HepG2 (cell line): Measurements from ENCODE around the gene TOP3B. TPM values are rescaled to one million over a fixed set of nuclear protein-coding genes. Genes with fewer than 3 reads are reported as not detected.

Source experiments
- ATAC-seq: fragments of 200-7000 bp; cut with Tn5 transposase; 3 replicates; pipeline ENCODE4 v1.9.1; 2020; ENCODE audit warnings: mild to moderate bottlenecking, moderate library complexity
- BruUV-seq: library from RNA; stranded (reverse); fragments of 400-500 nt; replicated peaks from 2 replicates; lab custom pipeline; 2021; lab: Mats Ljungman, UMichigan
- CTCF ChIA-PET: fragments of 300-600 bp; formaldehyde crosslinking; extraction: SDS; loops from one replicate; lab custom pipeline; 2021; ENCODE audit warnings: low total read pairs, inconsistent platforms, low intra/inter-chr PET ratio; lab: Yijun Ruan, JAX
- POLR2A ChIA-PET: fragments of 350-600 bp; sonication (Branson Sonifier 250); formaldehyde crosslinking; loops from one replicate; lab custom pipeline; 2020; ENCODE audit warnings: antibody characterized with exemption, inconsistent platforms; lab: Yijun Ruan, JAX
- DNase-seq: peaks from one replicate; pipeline ENCODE4 v3.0.0-alpha.2; 2015; ENCODE audit warnings: low spot score
- FAIRE-seq: peaks from 3 replicates; lab custom pipeline; 2011; peaks lifted over from hg19 to GRCh38; lab: Jason Lieb, UNC
- H2AFZ ChIP-seq: one replicate; pipeline ENCODE4 v1.6.1; 2011; ENCODE audit warnings: low read length, inconsistent platforms
- H3K27ac ChIP-seq: fragments of 300-600 bp; 3 replicates; pipeline ENCODE4 v1.8.0; 2011; ENCODE audit warnings: mixed run types, mild to moderate bottlenecking, mixed read lengths, low read length, inconsistent platforms; ENCODE audit not compliant: insufficient read depth; ENCODE audit errors: extremely low read length
- H3K27me3 ChIP-seq, 2 experiments: fragments of 200-600 bp in 1 of 2; 2 replicates in 1 of 2; 3 replicates in 1 of 2; pipeline versions ENCODE4 v1.6.0 to v1.8.0; 2011; ENCODE audit warnings: low read length in 2 of 2, mild to moderate bottlenecking in 2 of 2, moderate library complexity in 2 of 2, inconsistent platforms in 1 of 2; ENCODE audit not compliant: insufficient read depth in 2 of 2, control insufficient read depth in 1 of 2
- H3K36me3 ChIP-seq, 2 experiments: fragments of 200-600 bp in 1 of 2; replicated peaks in 1 of 2; 2 replicates in 1 of 2; 3 replicates in 1 of 2; pipeline versions ENCODE4 v1.5.1 to v1.8.0; 2011; ENCODE audit warnings: low read length in 2 of 2, inconsistent platforms in 1 of 2; ENCODE audit not compliant: insufficient read depth in 2 of 2, control insufficient read depth in 1 of 2
- H3K4me1 ChIP-seq: 2 replicates; pipeline ENCODE4 v1.5.1; 2012; ENCODE audit warnings: low read length, inconsistent platforms; ENCODE audit not compliant: insufficient read depth
- H3K4me2 ChIP-seq: 2 replicates; pipeline ENCODE4 v1.6.0; 2011; ENCODE audit warnings: low read depth, low read length, inconsistent platforms
- H3K4me3 ChIP-seq, 3 experiments: fragments of 200-600 bp in 1 of 3; sonication (generic), shearing (Covaris generic) in 1 of 3; replicated peaks in 1 of 3; 2 replicates each; pipeline ENCODE4 v1.5.1; 2011 to 2016; ENCODE audit warnings: low read length in 3 of 3, inconsistent platforms in 2 of 3, low read depth in 2 of 3, mild to moderate bottlenecking in 2 of 3, control low read depth in 1 of 3, mixed read lengths in 1 of 3; ENCODE audit not compliant: insufficient read depth in 1 of 3
- H3K79me2 ChIP-seq: one replicate; pipeline ENCODE4 v1.6.1; 2011; ENCODE audit warnings: low read length, inconsistent platforms; ENCODE audit not compliant: insufficient read depth
- H3K9ac ChIP-seq: 2 replicates; pipeline ENCODE4 v1.6.0; 2011; ENCODE audit warnings: mild to moderate bottlenecking, low read depth, low read length, inconsistent platforms; ENCODE audit not compliant: insufficient read depth
- H3K9me3 ChIP-seq: 2 replicates; pipeline ENCODE4 v1.5.1; 2012; ENCODE audit warnings: mild to moderate bottlenecking, low read length
- H4K20me1 ChIP-seq: 2 replicates; pipeline ENCODE4 v1.6.0; 2011; ENCODE audit warnings: inconsistent platforms, mild to moderate bottlenecking, low read length, moderate library complexity; ENCODE audit not compliant: insufficient read depth
- BCL3 ChIP-seq: sonication (generic); formaldehyde crosslinking; IDR thresholded peaks from 2 replicates; pipeline ENCODE4 v1.5.1; 2020; ENCODE audit warnings: mild to moderate bottlenecking, missing genetic modification reagents, moderate library complexity
- CBX5 ChIP-seq: sonication (generic); formaldehyde crosslinking; IDR thresholded peaks from 2 replicates; pipeline ENCODE4 v1.4.0; 2020; ENCODE audit warnings: missing genetic modification reagents, borderline replicate concordance
- E2F5 ChIP-seq: sonication (generic); formaldehyde crosslinking; conservative IDR thresholded peaks from 2 replicates; pipeline ENCODE4 v1.4.0; 2020; ENCODE audit warnings: missing genetic modification reagents
- ETS1 ChIP-seq: sonication (generic); formaldehyde crosslinking; IDR thresholded peaks from 2 replicates; pipeline ENCODE4 v1.4.0; 2020; ENCODE audit warnings: missing genetic modification reagents
- KMT2A ChIP-seq: sonication (generic); formaldehyde crosslinking; IDR thresholded peaks from 2 replicates; pipeline ENCODE4 v1.4.0; 2020; ENCODE audit warnings: missing genetic modification reagents
- MAX ChIP-seq: IDR thresholded peaks from 2 replicates; pipeline ENCODE4 v1.6.1; 2012; ENCODE audit warnings: inconsistent platforms
- NCOA1 ChIP-seq: sonication (generic); formaldehyde crosslinking; IDR thresholded peaks from 2 replicates; pipeline ENCODE4 v1.9.0; 2021; ENCODE audit warnings: missing genetic modification reagents
- PLSCR1 ChIP-seq: sonication (generic); formaldehyde crosslinking; IDR thresholded peaks from 2 replicates; pipeline ENCODE4 v1.5.0; 2020; ENCODE audit warnings: missing genetic modification reagents, mild to moderate bottlenecking, borderline replicate concordance
- SCMH1 ChIP-seq: sonication (generic); formaldehyde crosslinking; IDR thresholded peaks from 2 replicates; pipeline ENCODE4 v1.9.0; 2021; ENCODE audit warnings: missing genetic modification reagents, mild to moderate bottlenecking, borderline replicate concordance
- TBX3 ChIP-seq: fragments of 450-650 bp; IDR thresholded peaks from 2 replicates; pipeline ENCODE4 v1.6.1; 2017; ENCODE audit warnings: antibody characterized with exemption, mild to moderate bottlenecking, inconsistent platforms, borderline replicate concordance
- THAP7 ChIP-seq: sonication (generic); formaldehyde crosslinking; IDR thresholded peaks from 2 replicates; pipeline ENCODE4 v1.8.1; 2023; ENCODE audit warnings: mild to moderate bottlenecking, missing genetic modification reagents
- THAP8 ChIP-seq: sonication (generic); formaldehyde crosslinking; IDR thresholded peaks from 2 replicates; pipeline ENCODE4 v1.5.1; 2020; ENCODE audit warnings: missing genetic modification reagents, mild to moderate bottlenecking, borderline replicate concordance
- ZNF180 ChIP-seq: sonication (generic); formaldehyde crosslinking; IDR thresholded peaks from 2 replicates; pipeline ENCODE4 v1.4.0; 2020; ENCODE audit warnings: low read depth, missing genetic modification reagents, borderline replicate concordance
- ZNF556 ChIP-seq: sonication (generic); formaldehyde crosslinking; IDR thresholded peaks from 2 replicates; pipeline ENCODE4 v1.4.0; 2020; ENCODE audit warnings: mild to moderate bottlenecking, missing genetic modification reagents, borderline replicate concordance
- ZNF713 ChIP-seq: sonication (generic); formaldehyde crosslinking; IDR thresholded peaks from 2 replicates; pipeline ENCODE4 v1.4.0; 2020; ENCODE audit warnings: mild to moderate bottlenecking, missing genetic modification reagents
- WGBS: methylation state at CpG from one replicate; pipeline ENCODE4 v1.1.6; 2017; ENCODE audit warnings: low lambda C conversion rate; 5-methylcytosine and 5-hydroxymethylcytosine counted together
- in situ Hi-C: cut with HindIII; loops from 2 replicates; pipeline ENCODE4 v1.10.0; 2017; ENCODE audit warnings: low pct_unique_long_range_greater_than_20kb; ENCODE audit not compliant: extremely low pct_ligation_motif_present
- intact Hi-C: fragments of 100-400 bp; cut with micrococcal nuclease; formaldehyde crosslinking; loops from one replicate; pipeline ENCODE4 v1.10.0; 2022; ENCODE audit not compliant: unreplicated experiment
- polyA plus RNA-seq, 8 experiments: library from polyadenylated mRNA; depleted of rRNA in 3 of 8; stranded (reverse) in 7 of 8; unstranded in 1 of 8; fragments of >200 nt; fragmentation: Illumina TruSeq in 4 of 8; extraction: Trizol in 4 of 8; gene quantifications; 2 replicates each; pipeline versions ENCODE4 v1.2.1 to v1.2.3, GENCODE V29; 2011 to 2016; ENCODE audit warnings: low read depth in 4 of 8, missing spikeins in 1 of 8, mixed read lengths in 1 of 8; ENCODE audit not compliant: insufficient read depth in 1 of 8
- total RNA-seq, 5 experiments: library from RNA; depleted of rRNA; stranded (reverse); fragments of >200 nt; fragmentation: Illumina TruSeq; extraction: Trizol; gene quantifications; 2 replicates each; pipeline ENCODE4 v1.2.3, GENCODE V29; 2016; ENCODE audit warnings: low read depth in 1 of 5

TOP3B gene
- total and polyA plus RNA-seq, 2 of the 13 experiments (the other 11 are each of a cell fraction or from before 2014, with no cell fraction given) = 28.5 to 29.7 TPM

GRCh38 chr22:21962655-21962949, 20.0 kb downstream of the TOP3B start:
- Histone ChIP-seq H4K20me1 (no peaks in the 10 kb centered on the region), H3K27me3 (no peaks in the 10 kb centered on the region), H2AFZ (no peak overlapping the region), H3K4me2 (no peak overlapping the region), H3K4me1 (no peaks in the 10 kb centered on the region), H3K27ac (no peak overlapping the region), H3K4me3 (no peak overlapping the region), H3K9me3 (no peaks in the 10 kb centered on the region), H3K36me3 (peaks cover 22 to 63% of the 10 kb centered on the region in 2 experiments), H3K9ac (no peak overlapping the region), H3K79me2 (no peaks in the 10 kb centered on the region)
- in situ Hi-C loops (no loop called here), intact Hi-C loops (no loop called here)
- ChIA-PET CTCF (no interaction called here), POLR2A (no interaction called here)
- DNase-seq (no peak), ATAC-seq (no peak), FAIRE-seq (no peak)
- TF ChIP-seq ZNF180 (CRISPR knock-in tag) (no peak), NCOA1 (CRISPR knock-in tag) (no peak), ETS1 (CRISPR knock-in tag) (no peak), KMT2A (CRISPR knock-in tag) (no peak), TBX3 (no peak), E2F5 (no peak), THAP7 (CRISPR knock-in tag) (no peak), BCL3 (CRISPR knock-in tag) (no peak), ZNF713 (no peak), PLSCR1 (CRISPR knock-in tag) (no peak), CBX5 (CRISPR knock-in tag) (no peak), ZNF556 (CRISPR knock-in tag) (no peak), MAX (no peak), THAP8 (no peak), SCMH1 (no peak)
- 95% methylated on average over 6 of the region's 11 CpGs for WGBS
- no TSS peak for BruUV-seq
